Adipose tissue (tissue), 3 donors: ENCODE results near the gene EZH1. TPM values are rescaled to one million over a fixed set of nuclear protein-coding genes. Genes with fewer than 3 reads are reported as not detected.
"Not testable (repeated sequence)": the region's sequence is repeated elsewhere in the genome, so short reads cannot be mapped to it uniquely, and the experiment has no call there.

Experiments
- H3K27ac ChIP-seq: one replicate; pipeline ENCODE4 v1.5.1; 2013; ENCODE audit warnings: low read depth, low read length
- WGBS, 3 donors: extraction: QIAGEN DNeasy Blood & Tissue Kit; methylation state at CpG; one replicate each; pipeline ENCODE4 v1.1.7; 2013; 5-methylcytosine and 5-hydroxymethylcytosine counted together
- polyA plus RNA-seq, 3 donors: library from polyadenylated mRNA; stranded (reverse); fragments of 200-250 nt; gene quantifications; one replicate each; pipeline ENCODE4 v1.2.3, GENCODE V29; 2013
- donor health status: healthy with polysubstance abuse.
- donor health status: Bipolar disorder and iron deficiency.
- donor health status: healthy.

The EZH1 gene
- polyA plus RNA-seq, 3 donors = 16.1 to 27.5 (median 25.9) TPM

GRCh38 chr17:42676424-42677011 lies 68.3 kb downstream of the EZH1 start, which contains the start of gene PLEKHH3:
PLEKHH3 (minus strand) TSS chr17:42676994; CDS start chr17:42676563, 431 bp downstream.
- WGBS, 3 donors = 0 to 1% (median 1%) methylated on average over 40 to 51 of the region's 51 CpGs

GRCh38 chr17:42675965-42676423 lies 68.8 kb downstream of the EZH1 start:
- no peak overlapping the region for H3K27ac ChIP-seq
- WGBS, 3 donors = 0 to 1% (median 0%) methylated on average over 31 to 43 of the region's 43 CpGs

More at GRCh38 chr17:42676424-42677011, 68.3 kb downstream of the EZH1 start, which contains the start of gene PLEKHH3:
- peak within 1 kb of the TSS; percentile 31 for H3K27ac ChIP-seq

GRCh38 chr17:42675348-42675964 lies 69.4 kb downstream of the EZH1 start:
- H3K27ac ChIP-seq = no peak overlapping the region
- 2 to 3% (median 3%) methylated on average over 24 to 27 of the region's 27 CpGs for WGBS, 3 donors

GRCh38 chr17:42674755-42675347 lies 70.0 kb downstream of the EZH1 start:
- 21 to 31% (median 30%) methylated on average over 9 of the region's 9 CpGs for WGBS, 3 donors
- H3K27ac ChIP-seq = no peak overlapping the region

- WGBS, 3 donors = 5 to 31% (median 13%) methylated on average over 29 to 32 of the region's 32 CpGs
- H3K27ac ChIP-seq = no peak overlapping the region
Observed at GRCh38 chr17:42673885-42674754, 70.7 kb downstream of the EZH1 start.

GRCh38 chr17:42673266-42673884 lies 71.5 kb downstream of the EZH1 start:
- no peak overlapping the region for H3K27ac ChIP-seq
- WGBS, 3 donors = 44 to 80% (median 45%) methylated on average over 14 to 30 of the region's 30 CpGs

- 84 to 89% (median 85%) methylated on average over 26 to 28 of the region's 28 CpGs for WGBS, 3 donors
- H3K27ac ChIP-seq = no peak overlapping the region
Observed at GRCh38 chr17:42672038-42672437, 72.8 kb downstream of the EZH1 start.

- no peak overlapping the region for H3K27ac ChIP-seq
- 61 to 81% (median 76%) methylated on average over 47 to 50 of the region's 50 CpGs for WGBS, 3 donors
Observed at GRCh38 chr17:42670789-42671657, 73.8 kb downstream of the EZH1 start.

- no peak overlapping the region for H3K27ac ChIP-seq
Observed at GRCh38 chr17:42669977-42670788, 74.7 kb downstream of the EZH1 start.

GRCh38 chr17:42669705-42669976 lies 75.2 kb downstream of the EZH1 start:
- H3K27ac ChIP-seq = no peak overlapping the region
- 67 to 85% (median 83%) methylated on average over 8 to 12 of the region's 12 CpGs for WGBS, 3 donors

More at GRCh38 chr17:42669977-42670788, 74.7 kb downstream of the EZH1 start:
- WGBS, 3 donors = 53 to 81% (median 56%) methylated on average over 51 to 87 of the region's 87 CpGs

GRCh38 chr17:42667088-42667951 lies 77.5 kb downstream of the EZH1 start:
- 37 to 53% (median 46%) methylated on average over 7 of the region's 7 CpGs for WGBS, 3 donors
- H3K27ac ChIP-seq = no peak overlapping the region

- 88 to 94% (median 89%) methylated on average over 11 to 13 of the region's 16 CpGs for WGBS, 3 donors
- not testable (repeated sequence) for H3K27ac ChIP-seq
Observed at GRCh38 chr17:42666126-42666525, 78.7 kb downstream of the EZH1 start.

- no peak overlapping the region for H3K27ac ChIP-seq
- WGBS, 3 donors = 69 to 93% (median 80%) methylated on average over 14 of the region's 14 CpGs
Observed at GRCh38 chr17:42665581-42666001, 79.2 kb downstream of the EZH1 start.

GRCh38 chr17:42660692-42661345 lies 84.0 kb downstream of the EZH1 start:
- 51 to 72% (median 52%) methylated on average over 7 of the region's 7 CpGs for WGBS, 3 donors

GRCh38 chr17:42659932-42660274 lies 84.9 kb downstream of the EZH1 start:
- H3K27ac ChIP-seq = not testable (repeated sequence)
- WGBS, 3 donors = 78 to 94% (median 92%) methylated on average over 1 of the region's 14 CpGs

More at GRCh38 chr17:42660692-42661345, 84.0 kb downstream of the EZH1 start:
- H3K27ac ChIP-seq = no peak overlapping the region
